SU-DHL-6 (cell line): ENCODE results near the gene ACOT4.
"Not testable (repeated sequence)": the region's sequence is repeated elsewhere in the genome, so short reads cannot be mapped to it uniquely, and the experiment has no call there.

Experiments used
- CTCF ChIP-seq: fragments of 200-600 bp; sonication (generic); IDR thresholded peaks from one replicate; pipeline ENCODE4 v1.5.1; 2017; ENCODE audit warnings: antibody characterized with exemption, mild to moderate bottlenecking, low read length, moderate library complexity; ENCODE audit not compliant: insufficient read depth, poor library complexity, severe bottlenecking
- EZH2phosphoT487 ChIP-seq: fragments of 200-600 bp; sonication (generic), shearing (Covaris generic); conservative IDR thresholded peaks from 2 replicates; pipeline ENCODE4 v1.6.1; 2018; ENCODE audit warnings: mild to moderate bottlenecking, antibody characterized with exemption, low read length, moderate library complexity, mixed read lengths

GRCh38 chr14:73566431-73566830 is 25.2 kb upstream of the ACOT4 start:
- not testable (repeated sequence) for TF ChIP-seq CTCF, EZH2phosphoT487
